ENCODE measurements around the gene NR3C2.
A peak's percentile ranks its signal among the peaks of the same experiment; 100 is the strongest.

The NR3C2 gene

DNA sequence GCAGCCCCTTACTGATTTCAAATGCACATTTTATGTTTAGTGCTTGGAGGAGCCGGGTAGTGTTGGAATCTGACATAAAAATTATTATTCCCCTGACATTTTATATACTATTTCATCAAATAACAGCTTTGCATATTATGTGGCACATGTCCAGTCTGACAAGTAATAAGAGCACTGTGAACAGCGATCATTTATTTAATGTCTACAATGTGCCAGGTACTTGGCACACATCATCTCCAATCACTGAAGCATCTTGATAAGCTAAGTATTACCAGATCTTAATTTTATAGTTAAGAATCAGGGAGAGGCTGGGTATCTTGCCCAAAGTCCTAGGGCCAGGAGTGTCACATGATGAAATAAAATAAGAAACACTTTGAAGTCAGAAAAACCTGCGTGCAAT lies 197.2 kb downstream of the NR3C2 start:
- Histone ChIP-seq H3K4me2 (ENCODE audit: low read length) (no peak overlapping the region), H2BK12ac (ENCODE audit: low read length) (no peak overlapping the region)

DNA sequence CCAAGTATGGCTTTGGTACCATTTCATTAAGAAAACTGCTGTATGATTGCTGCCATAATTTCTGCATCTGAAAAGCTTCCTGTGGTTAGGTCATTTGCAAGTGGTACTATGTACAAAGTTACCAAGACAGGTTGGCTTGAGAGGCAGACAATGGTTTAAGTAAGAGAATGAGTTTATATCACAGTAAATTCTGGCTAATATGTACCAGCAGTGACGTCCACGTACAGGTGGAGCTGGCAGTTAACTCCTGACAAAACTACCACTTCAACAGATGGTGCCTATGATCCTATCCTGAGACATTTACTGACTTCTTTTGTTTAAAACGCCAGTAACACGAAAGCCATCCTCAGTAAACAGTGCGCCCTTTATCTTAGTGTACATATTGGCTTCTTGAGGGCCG lies 198.4 kb downstream of the NR3C2 start:
- H3K79me1 ChIP-seq (ENCODE audit: low read length), result no peaks in the 10 kb centered on the region
- no peak overlapping the region for H3K4me3 ChIP-seq (ENCODE audit: low read depth, low read length)
- DNase-seq, result no peak
- no peak overlapping the region for H4K12ac ChIP-seq (ENCODE audit: low read depth, low read length)
- H3K27ac ChIP-seq (ENCODE audit: low read depth, low read length), result no peak overlapping the region
- H2AFZ ChIP-seq (ENCODE audit: insufficient read depth, low read length, poor library complexity), result no peak overlapping the region
- no peak overlapping the region for H3K9ac ChIP-seq (ENCODE audit: low read length)
- H3K14ac ChIP-seq (ENCODE audit: low read length), result no peak overlapping the region
- H4K8ac ChIP-seq (ENCODE audit: low read depth, low read length), result no peak overlapping the region
- H3K79me2 ChIP-seq (ENCODE audit: control insufficient read depth, insufficient read depth, low read length, poor library complexity), result no peaks in the 10 kb centered on the region
- H2BK120ac ChIP-seq (ENCODE audit: insufficient read depth, low read length, poor library complexity), result no peak overlapping the region
- H3K27me3 ChIP-seq (ENCODE audit: insufficient read depth, low read length), result no peaks in the 10 kb centered on the region
- no peak overlapping the region for H2AK5ac ChIP-seq (ENCODE audit: low read length)
- no peaks in the 10 kb centered on the region for H3K4me1 ChIP-seq (ENCODE audit: control insufficient read depth in 1 of 2, insufficient read depth in 2 of 2, low read length in 2 of 2)
- no peaks in the 10 kb centered on the region for H3K9me3 ChIP-seq (ENCODE audit: insufficient read depth, low read depth, low read length)
- no peak overlapping the region for H4K91ac ChIP-seq (ENCODE audit: low read depth, low read length)
- no peak overlapping the region for H2BK12ac ChIP-seq (ENCODE audit: low read length)
- H3K4ac ChIP-seq (ENCODE audit: low read depth, low read length), result no peak overlapping the region
- no peak overlapping the region for H3K23ac ChIP-seq (ENCODE audit: low read length)
- H3K4me2 ChIP-seq (ENCODE audit: low read length), result no peak overlapping the region
- no peak overlapping the region for H2BK5ac ChIP-seq (ENCODE audit: low read depth, low read length, poor library complexity)
- no CpG with 5 or more reads among the region's 6 CpGs for WGBS (ENCODE audit: extremely low coverage, insufficient coverage, insufficient read length)
- H3K36me3 ChIP-seq (ENCODE audit: control insufficient read depth in 1 of 2, insufficient read depth in 2 of 2, low read length in 2 of 2), result no peaks in the 10 kb centered on the region
- no peak overlapping the region for H3K18ac ChIP-seq (ENCODE audit: low read length)

More for the DNA sequence above, 197.2 kb downstream of the NR3C2 start:
- no peak overlapping the region for H3K18ac ChIP-seq (ENCODE audit: low read length)
- H2BK5ac ChIP-seq (ENCODE audit: low read depth, low read length, poor library complexity), result no peak overlapping the region
- no peak overlapping the region for H2AFZ ChIP-seq (ENCODE audit: insufficient read depth, low read length, poor library complexity)
- H4K8ac ChIP-seq (ENCODE audit: low read depth, low read length), result no peak overlapping the region
- H3K27me3 ChIP-seq (ENCODE audit: insufficient read depth, low read length), result no peaks in the 10 kb centered on the region
- DNase-seq, result no peak
- no peaks in the 10 kb centered on the region for H3K79me1 ChIP-seq (ENCODE audit: low read length)
- H3K23ac ChIP-seq (ENCODE audit: low read length), result no peak overlapping the region
- H3K9me3 ChIP-seq (ENCODE audit: insufficient read depth, low read depth, low read length), result no peaks in the 10 kb centered on the region
- no peaks in the 10 kb centered on the region for H3K79me2 ChIP-seq (ENCODE audit: control insufficient read depth, insufficient read depth, low read length, poor library complexity)
- no CpG with 5 or more reads among the region's 3 CpGs for WGBS (ENCODE audit: extremely low coverage, insufficient coverage, insufficient read length)
- H3K4me1 ChIP-seq (ENCODE audit: control insufficient read depth in 1 of 2, insufficient read depth in 2 of 2, low read length in 2 of 2), result no peaks in the 10 kb centered on the region
- no peak overlapping the region for H3K14ac ChIP-seq (ENCODE audit: low read length)
- H2AK5ac ChIP-seq (ENCODE audit: low read length), result no peak overlapping the region
- H3K9ac ChIP-seq (ENCODE audit: low read length), result no peak overlapping the region
- no peak overlapping the region for H2BK120ac ChIP-seq (ENCODE audit: insufficient read depth, low read length, poor library complexity)
- no peak overlapping the region for H4K12ac ChIP-seq (ENCODE audit: low read depth, low read length)
- H4K91ac ChIP-seq (ENCODE audit: low read depth, low read length), result no peak overlapping the region
- no peak overlapping the region for H3K4me3 ChIP-seq (ENCODE audit: low read depth, low read length)
- H3K36me3 ChIP-seq (ENCODE audit: control insufficient read depth in 1 of 2, insufficient read depth in 2 of 2, low read length in 2 of 2), result no peaks in the 10 kb centered on the region
- H3K4ac ChIP-seq (ENCODE audit: low read depth, low read length), result no peak overlapping the region
- no peak overlapping the region for H3K27ac ChIP-seq (ENCODE audit: low read depth, low read length)

DNA sequence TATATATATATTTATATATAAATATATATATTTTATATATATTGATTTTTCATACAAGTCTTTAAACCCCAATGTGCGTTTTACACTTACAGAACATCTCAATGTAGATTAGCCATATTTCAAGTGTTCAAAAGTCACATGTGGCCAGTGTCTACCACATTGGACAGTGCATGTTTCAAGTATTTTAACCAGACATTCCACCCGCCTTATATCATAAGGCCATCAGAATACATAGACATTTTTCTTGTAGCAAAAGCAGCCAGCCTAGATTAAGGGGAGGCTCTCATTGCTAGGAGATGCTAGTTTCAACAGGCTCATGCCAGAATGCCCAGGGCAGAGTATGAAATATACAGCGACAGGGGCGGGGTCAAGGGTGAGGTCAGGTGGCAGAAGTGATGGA lies 202.0 kb downstream of the NR3C2 start:
- Histone ChIP-seq H2AFZ (ENCODE audit: insufficient read depth, low read length, poor library complexity) (no peak overlapping the region), H3K14ac (ENCODE audit: low read length) (no peak overlapping the region), H3K9ac (ENCODE audit: low read length) (no peak overlapping the region), H2AK5ac (ENCODE audit: low read length) (no peak overlapping the region), H4K12ac (ENCODE audit: low read depth, low read length) (no peak overlapping the region), H3K9me3 (ENCODE audit: insufficient read depth, low read depth, low read length) (no peaks in the 10 kb centered on the region), H3K4me1 (ENCODE audit: control insufficient read depth in 1 of 2, insufficient read depth in 2 of 2, low read length in 2 of 2) (no peaks in the 10 kb centered on the region), H3K4me2 (ENCODE audit: low read length) (no peak overlapping the region), H3K27me3 (ENCODE audit: insufficient read depth, low read length) (no peaks in the 10 kb centered on the region), H3K79me2 (ENCODE audit: control insufficient read depth, insufficient read depth, low read length, poor library complexity) (no peaks in the 10 kb centered on the region), H3K23ac (ENCODE audit: low read length) (no peak overlapping the region), H3K4ac (ENCODE audit: low read depth, low read length) (no peak overlapping the region), H2BK12ac (ENCODE audit: low read length) (no peak overlapping the region), H4K8ac (ENCODE audit: low read depth, low read length) (no peak overlapping the region), H4K91ac (ENCODE audit: low read depth, low read length) (no peak overlapping the region), H3K27ac (ENCODE audit: low read depth, low read length) (no peak overlapping the region), H2BK120ac (ENCODE audit: insufficient read depth, low read length, poor library complexity) (no peak overlapping the region), H3K18ac (ENCODE audit: low read length) (no peak overlapping the region), H3K79me1 (ENCODE audit: low read length) (no peaks in the 10 kb centered on the region), H3K4me3 (ENCODE audit: low read depth, low read length) (no peak overlapping the region), H2BK5ac (ENCODE audit: low read depth, low read length, poor library complexity) (no peak overlapping the region), H3K36me3 (ENCODE audit: control insufficient read depth in 1 of 2, insufficient read depth in 2 of 2, low read length in 2 of 2) (no peaks in the 10 kb centered on the region)
- peak; percentile 27 to 61 for DNase-seq
- no CpG with 5 or more reads among the region's 4 CpGs for WGBS (ENCODE audit: extremely low coverage, insufficient coverage, insufficient read length)

DNA sequence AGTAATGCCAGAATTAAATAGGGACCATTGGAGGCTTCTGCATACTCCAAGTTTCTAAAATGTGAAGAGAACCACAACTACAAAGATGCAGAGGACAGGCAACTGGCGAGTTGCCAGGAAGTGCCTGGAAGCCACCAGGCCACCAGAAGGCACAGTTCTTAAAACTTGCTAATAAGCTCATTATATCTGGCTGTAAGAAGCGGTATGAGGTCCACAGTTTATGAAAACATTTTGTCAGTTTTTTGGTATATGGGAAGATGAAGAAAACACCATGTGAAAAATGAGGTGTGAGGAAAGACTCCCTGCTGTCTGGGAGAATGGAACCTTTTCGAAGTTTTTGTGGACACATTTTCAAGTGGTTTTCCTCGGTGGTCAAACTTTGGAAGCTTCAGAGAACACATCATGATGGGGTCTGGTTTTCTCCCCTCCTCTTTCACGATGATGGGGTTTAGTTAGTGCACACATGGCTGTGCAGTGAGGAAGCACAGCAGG lies 202.7 kb downstream of the NR3C2 start:
- no peak overlapping the region for H2BK120ac ChIP-seq (ENCODE audit: insufficient read depth, low read length, poor library complexity)
- WGBS (ENCODE audit: extremely low coverage, insufficient coverage, insufficient read length), result no CpG with 5 or more reads among the region's 5 CpGs
- H4K8ac ChIP-seq (ENCODE audit: low read depth, low read length), result no peak overlapping the region
- H3K9me3 ChIP-seq (ENCODE audit: insufficient read depth, low read depth, low read length), result no peaks in the 10 kb centered on the region
- no peak overlapping the region for H3K18ac ChIP-seq (ENCODE audit: low read length)
- H4K91ac ChIP-seq (ENCODE audit: low read depth, low read length), result no peak overlapping the region
- no peak overlapping the region for H2AK5ac ChIP-seq (ENCODE audit: low read length)
- no peak for DNase-seq
- no peak overlapping the region for H3K4ac ChIP-seq (ENCODE audit: low read depth, low read length)
- no peak overlapping the region for H3K9ac ChIP-seq (ENCODE audit: low read length)
- no peaks in the 10 kb centered on the region for H3K27me3 ChIP-seq (ENCODE audit: insufficient read depth, low read length)
- no peaks in the 10 kb centered on the region for H3K36me3 ChIP-seq (ENCODE audit: control insufficient read depth in 1 of 2, insufficient read depth in 2 of 2, low read length in 2 of 2)
- H3K14ac ChIP-seq (ENCODE audit: low read length), result no peak overlapping the region
- no peak overlapping the region for H2BK12ac ChIP-seq (ENCODE audit: low read length)
- H4K12ac ChIP-seq (ENCODE audit: low read depth, low read length), result no peak overlapping the region
- H3K4me1 ChIP-seq (ENCODE audit: control insufficient read depth in 1 of 2, insufficient read depth in 2 of 2, low read length in 2 of 2), result no peaks in the 10 kb centered on the region
- H3K4me3 ChIP-seq (ENCODE audit: low read depth, low read length), result no peak overlapping the region
- H3K79me1 ChIP-seq (ENCODE audit: low read length), result no peaks in the 10 kb centered on the region
- H3K23ac ChIP-seq (ENCODE audit: low read length), result no peak overlapping the region
- no peaks in the 10 kb centered on the region for H3K79me2 ChIP-seq (ENCODE audit: control insufficient read depth, insufficient read depth, low read length, poor library complexity)
- no peak overlapping the region for H2AFZ ChIP-seq (ENCODE audit: insufficient read depth, low read length, poor library complexity)
- no peak overlapping the region for H2BK5ac ChIP-seq (ENCODE audit: low read depth, low read length, poor library complexity)
- no peak overlapping the region for H3K27ac ChIP-seq (ENCODE audit: low read depth, low read length)
- H3K4me2 ChIP-seq (ENCODE audit: low read length), result no peak overlapping the region
